Heart left ventricle (tissue), 13 donors: ENCODE data around the gene OBSL1.

Experiments
- CTCF ChIP-seq, 12 donors: fragments of 200-600 bp; sonication (generic) in 4 of 12; IDR thresholded peaks; one replicate each; pipeline versions ENCODE4 v1.5.0 to v1.8.0; 2018 to 2022; ENCODE audit warnings: antibody characterized with exemption in 12 of 12, mild to moderate bottlenecking in 5 of 12
- POLR2A ChIP-seq, 2 donors: fragments of 450-650 bp; IDR thresholded peaks; one replicate each; pipeline ENCODE4 v1.6.1; 2017; ENCODE audit warnings: antibody characterized with exemption in 2 of 2, mild to moderate bottlenecking in 2 of 2, moderate library complexity in 2 of 2
- donor health status: ischemic (EF 13 %, LVEDD 7.1; RV severe dilation, severe dysfunction).
- donor health status: DM: no; HTN: yes; CAD: no.
- donor health status: DM: no; HTN: no; CAD: no.
- donor health status: ischemic (EF 25% LVEDD 6.9; RV normal size, moderate dysfunction).
- donor health status: ischemic (EF 25% LVEDD 5.7; RV mildly dilated, moderate dysfunction).
- donor health status: ischemic (EF 35%, LVEDD 5.7; RV mildly dilated, moderate dysfunction).
- donor health status: nonischemic (EF 11% LVEDD 7.7; RV severe dilation, severe dysfunction).
- donor health status: DM: yes; HTN: yes; CAD: no.
- donor health status: PGD.
- donor health status: ischemic (EF 29% LVEDD 5.4; RV normal size, mild dysfunction).
- donor health status: nonischemic (EF 23%, LVEDD 6.1; RV moderate dilation, normal function).

GRCh38 chr2:219512524-219513216 lies 58.7 kb downstream of the OBSL1 start:
- TF ChIP-seq CTCF (IDR thresholded peaks at IDR 0.05): no peak
- no peak for TF ChIP-seq POLR2A (IDR thresholded peaks at IDR 0.05)
